H1 (cell line): ENCODE data around the gene LHFPL6.

Source experiments
- EZH2 ChIP-seq: fragments of 200-600 bp; sonication (generic); IDR thresholded peaks from 2 replicates; pipeline ENCODE4 v1.7.1; 2012; ENCODE audit warnings: low read depth, mild to moderate bottlenecking, moderate library complexity, low read length, inconsistent platforms; ENCODE audit not compliant: severe bottlenecking
- POLR2A ChIP-seq, 2 experiments: IDR thresholded peaks; 1 replicate in 1 of 2; 2 replicates in 1 of 2; pipeline ENCODE4 v1.6.1; 2011; ENCODE audit warnings: low read depth in 2 of 2, low read length in 2 of 2, mild to moderate bottlenecking in 2 of 2; ENCODE audit errors: control extremely low read depth in 1 of 2
- TEAD4 ChIP-seq: IDR thresholded peaks from 2 replicates; pipeline ENCODE4 v1.6.1; 2012; ENCODE audit warnings: low read depth, low read length, inconsistent platforms, mixed read lengths
- TF ChIP-seq, protein P1 (sequence below), 3 experiments: IDR thresholded peaks; 1 replicate in 2 of 3; 2 replicates in 1 of 3; pipeline versions ENCODE4 v1.5.1 to v1.6.1; 2011; ENCODE audit warnings: low read length in 3 of 3, mild to moderate bottlenecking in 3 of 3, inconsistent platforms in 2 of 3, low read depth in 1 of 3, moderate library complexity in 1 of 3; ENCODE audit not compliant: insufficient read depth in 1 of 3; ENCODE audit errors: control extremely low read depth in 1 of 3

DNA sequence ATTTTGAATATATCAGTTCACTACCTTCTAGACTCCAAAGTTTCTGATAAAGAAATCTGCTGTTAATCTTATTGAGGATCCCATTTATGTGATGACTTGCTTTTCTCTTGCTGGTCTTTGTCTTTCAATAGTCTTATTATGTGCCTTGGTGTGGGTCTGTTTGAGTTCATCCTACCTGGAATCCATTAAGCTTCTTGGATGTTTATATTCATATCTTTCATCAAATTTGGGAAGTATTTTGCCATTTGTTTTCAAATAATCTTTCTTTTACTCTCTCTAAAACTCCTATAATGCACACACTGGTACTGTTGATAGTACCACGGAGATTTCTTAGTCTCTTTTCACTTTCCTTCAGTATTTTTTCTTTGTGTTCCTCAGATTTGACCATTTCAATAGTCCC is 28.3 kb upstream of the LHFPL6 start:
- TF ChIP-seq TEAD4 (no peak), POLR2A (IDR thresholded peaks at IDR 0.05; ENCODE audit: control extremely low read depth in 1 of 2, low read depth in 2 of 2, low read length in 2 of 2) (no peak), EZH2 (no peak)
- TF ChIP-seq, protein P1, sequence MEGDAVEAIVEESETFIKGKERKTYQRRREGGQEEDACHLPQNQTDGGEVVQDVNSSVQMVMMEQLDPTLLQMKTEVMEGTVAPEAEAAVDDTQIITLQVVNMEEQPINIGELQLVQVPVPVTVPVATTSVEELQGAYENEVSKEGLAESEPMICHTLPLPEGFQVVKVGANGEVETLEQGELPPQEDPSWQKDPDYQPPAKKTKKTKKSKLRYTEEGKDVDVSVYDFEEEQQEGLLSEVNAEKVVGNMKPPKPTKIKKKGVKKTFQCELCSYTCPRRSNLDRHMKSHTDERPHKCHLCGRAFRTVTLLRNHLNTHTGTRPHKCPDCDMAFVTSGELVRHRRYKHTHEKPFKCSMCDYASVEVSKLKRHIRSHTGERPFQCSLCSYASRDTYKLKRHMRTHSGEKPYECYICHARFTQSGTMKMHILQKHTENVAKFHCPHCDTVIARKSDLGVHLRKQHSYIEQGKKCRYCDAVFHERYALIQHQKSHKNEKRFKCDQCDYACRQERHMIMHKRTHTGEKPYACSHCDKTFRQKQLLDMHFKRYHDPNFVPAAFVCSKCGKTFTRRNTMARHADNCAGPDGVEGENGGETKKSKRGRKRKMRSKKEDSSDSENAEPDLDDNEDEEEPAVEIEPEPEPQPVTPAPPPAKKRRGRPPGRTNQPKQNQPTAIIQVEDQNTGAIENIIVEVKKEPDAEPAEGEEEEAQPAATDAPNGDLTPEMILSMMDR (IDR thresholded peaks at IDR 0.05; ENCODE audit: control extremely low read depth in 1 of 3, insufficient read depth in 1 of 3, low read depth in 1 of 3, low read length in 3 of 3) = no peak
